OCI-LY7 (cell line): ENCODE results near the gene DYRK2.
"Not testable (repeated sequence)": the region's sequence is repeated elsewhere in the genome, so short reads cannot be mapped to it uniquely, and the experiment has no call there.

Experiments
- EZH2phosphoT487 ChIP-seq: fragments of 200-600 bp; sonication (generic); IDR thresholded peaks from 2 replicates; pipeline ENCODE4 v1.6.1; 2018; ENCODE audit warnings: low read depth, borderline replicate concordance, mild to moderate bottlenecking, mixed run types, antibody characterized with exemption, low read length, moderate library complexity, mixed read lengths
- TF ChIP-seq, protein P1 (sequence below): fragments of 200-600 bp; sonication (generic); conservative IDR thresholded peaks from 2 replicates; pipeline ENCODE4 v1.5.1; 2014; ENCODE audit warnings: mild to moderate bottlenecking, antibody characterized with exemption, low read length, moderate library complexity, mixed read lengths

DNA sequence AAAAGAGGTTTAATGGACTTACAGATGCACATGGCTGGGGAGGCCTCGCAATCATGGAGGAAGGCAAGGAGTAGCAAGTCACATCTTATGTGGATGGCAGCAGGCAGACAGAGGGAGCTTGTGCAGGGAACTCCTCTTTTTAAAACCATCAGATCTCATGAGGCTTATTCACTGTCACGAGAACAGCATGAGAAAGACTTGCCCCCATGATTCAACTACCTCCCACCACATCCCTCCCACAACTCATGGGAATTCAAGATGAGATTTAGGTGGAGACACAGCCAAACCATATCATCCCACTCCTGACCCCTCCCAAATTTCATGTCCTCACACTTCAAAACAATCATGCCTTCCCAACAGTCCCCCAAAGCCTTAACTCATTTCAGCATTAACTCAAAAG, 24.0 kb downstream of the DYRK2 start:
- TF ChIP-seq, protein P1, sequence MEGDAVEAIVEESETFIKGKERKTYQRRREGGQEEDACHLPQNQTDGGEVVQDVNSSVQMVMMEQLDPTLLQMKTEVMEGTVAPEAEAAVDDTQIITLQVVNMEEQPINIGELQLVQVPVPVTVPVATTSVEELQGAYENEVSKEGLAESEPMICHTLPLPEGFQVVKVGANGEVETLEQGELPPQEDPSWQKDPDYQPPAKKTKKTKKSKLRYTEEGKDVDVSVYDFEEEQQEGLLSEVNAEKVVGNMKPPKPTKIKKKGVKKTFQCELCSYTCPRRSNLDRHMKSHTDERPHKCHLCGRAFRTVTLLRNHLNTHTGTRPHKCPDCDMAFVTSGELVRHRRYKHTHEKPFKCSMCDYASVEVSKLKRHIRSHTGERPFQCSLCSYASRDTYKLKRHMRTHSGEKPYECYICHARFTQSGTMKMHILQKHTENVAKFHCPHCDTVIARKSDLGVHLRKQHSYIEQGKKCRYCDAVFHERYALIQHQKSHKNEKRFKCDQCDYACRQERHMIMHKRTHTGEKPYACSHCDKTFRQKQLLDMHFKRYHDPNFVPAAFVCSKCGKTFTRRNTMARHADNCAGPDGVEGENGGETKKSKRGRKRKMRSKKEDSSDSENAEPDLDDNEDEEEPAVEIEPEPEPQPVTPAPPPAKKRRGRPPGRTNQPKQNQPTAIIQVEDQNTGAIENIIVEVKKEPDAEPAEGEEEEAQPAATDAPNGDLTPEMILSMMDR = not testable (repeated sequence)
- not testable (repeated sequence) for TF ChIP-seq EZH2phosphoT487
